GM10248 (cell line): ENCODE results near the gene CAPG.
"Not testable (repeated sequence)": the region's sequence is repeated elsewhere in the genome, so short reads cannot be mapped to it uniquely, and the experiment has no call there.

Experiments used
- CTCF ChIA-PET: fragments of 300-600 bp; sonication (Branson Sonifier 250); formaldehyde crosslinking; extraction: SDS; loops from one replicate; lab custom pipeline; 2021; ENCODE audit warnings: antibody characterized with exemption; lab: Yijun Ruan, JAX
- POLR2A ChIA-PET: fragments of 350-650 bp; sonication (Branson Sonifier 250); formaldehyde crosslinking; extraction: SDS; loops from one replicate; lab custom pipeline; 2020; ENCODE audit warnings: antibody characterized with exemption; lab: Yijun Ruan, JAX
- DNase-seq: peaks from one replicate; pipeline ENCODE4 v3.0.0; 2012; ENCODE audit errors: extremely low spot score
- CTCF ChIP-seq: IDR thresholded peaks from 2 replicates; pipeline ENCODE4 v1.5.1; 2012; ENCODE audit warnings: mild to moderate bottlenecking, low read depth; ENCODE audit errors: extremely low read depth, missing control alignments, control extremely low read depth

Gene CAPG

GRCh38 chr2:85388878-85389538, 21.2 kb downstream of the CAPG start:
- no peak for TF ChIP-seq CTCF
- POLR2A ChIA-PET: interaction anchor here (1.2 to 2.0 kb wide), 2 partner anchors 150 kb away, joined by 5 to 6 read pairs; partner anchors contain the start of gene MAT2A
- CTCF ChIA-PET: interaction anchor here (1.0 to 8.7 kb wide), 8 partner anchors 10 to 163 kb away, joined by 3 to 85 read pairs (median 5); no protein-coding TSS in a partner anchor
- no peak for DNase-seq

GRCh38 chr2:85387754-85388153, 22.4 kb downstream of the CAPG start:
- TF ChIP-seq CTCF: no peak
- ChIA-PET POLR2A (interaction anchor here (0.5 to 1.2 kb wide), 2 partner anchors 151 to 157 kb away, joined by 4 to 5 read pairs; partner anchors contain the start of gene MAT2A), CTCF (interaction anchor here (1.3 to 8.7 kb wide), 3 partner anchors 11 to 164 kb away, joined by 5 to 85 read pairs (median 6); no protein-coding TSS in a partner anchor)
- no peak for DNase-seq

- ChIA-PET POLR2A (no interaction called here), CTCF (no interaction called here)
- TF ChIP-seq CTCF: no peak
- DNase-seq: no peak
These were observed 24.4 kb downstream of the CAPG start for GRCh38 chr2:85385746-85386145.

- no peak for TF ChIP-seq CTCF
- DNase-seq: no peak
- ChIA-PET POLR2A (no interaction called here), CTCF (interaction anchor here (1.4 to 2.9 kb wide), 4 partner anchors 9 to 168 kb away, joined by 4 to 12 read pairs (median 8); no protein-coding TSS in a partner anchor)
These were observed 26.3 kb downstream of the CAPG start for GRCh38 chr2:85383850-85384249.

- CTCF ChIA-PET: interaction anchor here (1.4 to 2.9 kb wide), 4 partner anchors 9 to 169 kb away, joined by 4 to 12 read pairs (median 8); no protein-coding TSS in a partner anchor
- DNase-seq, POLR2A ChIA-PET: not testable (repeated sequence)
These were observed 27.0 kb downstream of the CAPG start for GRCh38 chr2:85383151-85383550.

GRCh38 chr2:85380048-85380447, 30.1 kb downstream of the CAPG start:
- TF ChIP-seq CTCF: no peak
- no peak for DNase-seq
- CTCF ChIA-PET: interaction anchor here (1.8 kb wide), 1 partner anchor 10 kb away, joined by 4 read pairs; no protein-coding TSS in a partner anchor
- POLR2A ChIA-PET: no interaction called here

GRCh38 chr2:85378257-85378656, 31.9 kb downstream of the CAPG start:
- ChIA-PET CTCF (interaction anchor here (1.9 kb wide), 1 partner anchor 11 kb away, joined by 4 read pairs; no protein-coding TSS in a partner anchor), POLR2A (no interaction called here)
- no peak for DNase-seq
- TF ChIP-seq CTCF: no peak
